Left ventricle myocardium superior (tissue), 1 donor: ENCODE results near the gene SND1. TPM values are rescaled to one million over a fixed set of nuclear protein-coding genes. Genes with fewer than 3 reads are reported as not detected.

ENCODE experiments used
- ATAC-seq: fragments of 200-7000 bp; cut with Tn5 transposase; one replicate; pipeline ENCODE4 v1.9.1; 2020; ENCODE audit warnings: mild to moderate bottlenecking, moderate library complexity
- DNase-seq: peaks from one replicate; pipeline ENCODE4 v3.0.0-alpha.2; 2020
- intact Hi-C: fragments of 100-400 bp; cut with micrococcal nuclease; formaldehyde crosslinking; loops from one replicate; pipeline ENCODE4 v1.11.0; 2022
- total RNA-seq: library from RNA; stranded (reverse); fragmentation: NEBNext Ultra II Directional; extraction: Animal tissue kit (Norgen Biotek cat#: 25700); gene quantifications from one replicate; pipeline ENCODE4 v1.2.1, GENCODE V29; 2021
- donor health status: DM: no; HTN: yes; CAD: no; lungs with severe emphysema.

SND1 gene
- total RNA-seq, 1 donor from 2014 or later, result 92.3 TPM

GRCh38 chr7:127981965-127982364 is 330.0 kb downstream of the SND1 start:
- DNase-seq, result no peak
- intact Hi-C loops, result no loop called here
- ATAC-seq, result no peak

GRCh38 chr7:127983804-127984332 is 331.9 kb downstream of the SND1 start:
- ATAC-seq (peak; percentile 15), DNase-seq (no peak)
- intact Hi-C loops, result no loop called here

GRCh38 chr7:127986581-127987521 is 334.9 kb downstream of the SND1 start:
- peak; percentile 62 for DNase-seq
- peak; percentile 89 for ATAC-seq
- intact Hi-C loops, result no loop called here

- ATAC-seq (no peak), DNase-seq (no peak)
- intact Hi-C loops, result no loop called here
Measured at GRCh38 chr7:127988751-127989150, 336.8 kb downstream of the SND1 start.

GRCh38 chr7:127993317-127993716 is 341.3 kb downstream of the SND1 start:
- intact Hi-C loops, result no loop called here
- DNase-seq, result no peak
- ATAC-seq, result no peak

GRCh38 chr7:127993987-127994386 is 342.0 kb downstream of the SND1 start:
- ATAC-seq (no peak), DNase-seq (no peak)
- intact Hi-C loops, result no loop called here

- DNase-seq (no peak), ATAC-seq (peak; percentile 90)
- intact Hi-C loops, result no loop called here
Measured at GRCh38 chr7:127995156-127995880, 343.3 kb downstream of the SND1 start.

- intact Hi-C loops, result no loop called here
- ATAC-seq, result peak; percentile 72
- peak; percentile 66 for DNase-seq
Measured at GRCh38 chr7:127995881-127996215, 343.9 kb downstream of the SND1 start.

GRCh38 chr7:127996253-127997071 is 344.5 kb downstream of the SND1 start:
- DNase-seq (no peak), ATAC-seq (peak; percentile 8)
- intact Hi-C loops, result no loop called here

GRCh38 chr7:127997226-127997922 is 345.4 kb downstream of the SND1 start:
- DNase-seq, result no peak
- intact Hi-C loops, result no loop called here
- no peak for ATAC-seq

- intact Hi-C loops, result no loop called here
- ATAC-seq (no peak), DNase-seq (no peak)
Measured at GRCh38 chr7:127998671-127999070, 346.7 kb downstream of the SND1 start.

GRCh38 chr7:128000048-128000447 is 348.1 kb downstream of the SND1 start:
- ATAC-seq (no peak), DNase-seq (no peak)
- intact Hi-C loops, result no loop called here

GRCh38 chr7:128000854-128001265 is 348.9 kb downstream of the SND1 start:
- DNase-seq, result no peak
- ATAC-seq, result no peak
- intact Hi-C loops, result no loop called here

- peak; percentile 32 for ATAC-seq
Measured at GRCh38 chr7:128003167-128003566, 351.2 kb downstream of the SND1 start.

GRCh38 chr7:128003787-128004186 is 351.8 kb downstream of the SND1 start:
- peak; percentile 44 for ATAC-seq
- intact Hi-C loops, result no loop called here
- no peak for DNase-seq

More at GRCh38 chr7:128003167-128003566, 351.2 kb downstream of the SND1 start:
- intact Hi-C loops, result no loop called here
- no peak for DNase-seq

- intact Hi-C loops, result no loop called here
- DNase-seq, result no peak
- no peak for ATAC-seq
Measured at GRCh38 chr7:128004623-128005022, 352.6 kb downstream of the SND1 start.

GRCh38 chr7:128005117-128005516 is 353.1 kb downstream of the SND1 start:
- intact Hi-C loops, result no loop called here
- ATAC-seq (no peak), DNase-seq (no peak)

GRCh38 chr7:128005759-128006159 is 353.8 kb downstream of the SND1 start:
- intact Hi-C loops, result no loop called here
- no peak for ATAC-seq

More at GRCh38 chr7:128005759-128006159, 353.8 kb downstream of the SND1 start:
- DNase-seq, result no peak
